Measurements from ENCODE around the gene ATP2C1. TPM values are rescaled to one million over a fixed set of nuclear protein-coding genes. Genes with fewer than 3 reads are reported as not detected.

Gene ATP2C1
- total and polyA plus RNA-seq, 10 donors = 11.9 to 59.7 (median 46.3) TPM

- no peak for TF ChIP-seq POLR2A (IDR thresholded peaks at IDR 0.05)
- no peak for TF ChIP-seq POLR2AphosphoS5 (IDR thresholded peaks at IDR 0.05)
- WGBS, 5 donors = 97 to 99% (median 97%) methylated on average over 5 of the region's 5 CpGs
- Histone ChIP-seq H3K4me1 (no peaks in the 10 kb centered on the region), H3K4me3 (no peak overlapping the region), H3K27ac (no peak overlapping the region), H3K9me3 (peaks cover 0 to 5% (median 0%) of the 10 kb centered on the region in 8 donors), H3K27me3 (replicated peaks in 1 of 7) (no peaks in the 10 kb centered on the region), H3K36me3 (peaks cover 0 to 97% (median 30%) of the 10 kb centered on the region in 6 donors)
- DNase-seq = no peak
- intact Hi-C loops (cut with DNase I; ENCODE audit: low total_unique reads) = no loop called here
Measured at GRCh38 chr3:130973406-130973805, 79.5 kb downstream of the ATP2C1 start.

DNA sequence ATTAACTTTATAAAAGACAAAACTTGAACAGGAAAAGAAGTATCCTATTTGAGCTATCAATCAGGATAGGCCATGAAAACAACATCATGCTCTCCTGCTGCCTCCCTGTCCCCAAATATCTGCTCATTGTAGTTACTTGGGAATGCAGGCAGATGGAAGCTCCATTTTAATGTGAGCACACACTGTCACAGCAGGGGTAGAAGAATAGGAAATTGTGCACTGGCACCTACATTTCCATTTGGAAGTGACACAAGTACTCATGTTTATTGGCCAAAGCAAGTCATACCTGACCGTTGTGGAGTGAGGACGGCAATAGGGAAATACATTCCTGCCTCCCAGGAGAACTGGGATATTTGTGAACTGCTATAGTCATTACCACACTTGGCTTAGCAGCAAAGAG lies 80.3 kb downstream of the ATP2C1 start:
- 92 to 99% (median 96%) methylated on average over 2 of the region's 2 CpGs for WGBS, 5 donors
- peaks cover 0 to 5% (median 0%) of the 10 kb centered on the region in 8 donors for H3K9me3 ChIP-seq
- H3K36me3 ChIP-seq = peaks cover 0 to 91% (median 24%) of the 10 kb centered on the region in 6 donors
- no peaks in the 10 kb centered on the region for H3K4me1 ChIP-seq
- no peak overlapping the region for H3K4me3 ChIP-seq
- no peak for DNase-seq
- intact Hi-C loops (cut with DNase I; ENCODE audit: low total_unique reads) = no loop called here
- H3K27me3 ChIP-seq (replicated peaks in 1 of 7) = no peaks in the 10 kb centered on the region
- TF ChIP-seq POLR2A (IDR thresholded peaks at IDR 0.05) (no peak), POLR2AphosphoS5 (IDR thresholded peaks at IDR 0.05) (no peak), CTCF (IDR thresholded peaks at IDR 0.05 in 8 of 11, conservative IDR thresholded peaks at IDR 0.05 in 3 of 11) (no peak)
- no peak overlapping the region for H3K27ac ChIP-seq

- no peaks in the 10 kb centered on the region for H3K27me3 ChIP-seq (replicated peaks in 1 of 7)
- H3K36me3 ChIP-seq = peaks cover 0 to 91% (median 23%) of the 10 kb centered on the region in 6 donors
- TF ChIP-seq POLR2AphosphoS5 (IDR thresholded peaks at IDR 0.05) = no peak
- TF ChIP-seq CTCF (IDR thresholded peaks at IDR 0.05 in 8 of 11, conservative IDR thresholded peaks at IDR 0.05 in 3 of 11) = no peak
- intact Hi-C loops (cut with DNase I; ENCODE audit: low total_unique reads) = no loop called here
- DNase-seq = no peak
- H3K9me3 ChIP-seq = peaks cover 0 to 5% (median 0%) of the 10 kb centered on the region in 8 donors
- no peak overlapping the region for H3K27ac ChIP-seq
- H3K4me1 ChIP-seq = no peaks in the 10 kb centered on the region
- H3K4me3 ChIP-seq = no peak overlapping the region
- WGBS, 5 donors = 94 to 99% (median 97%) methylated on average over 3 of the region's 3 CpGs
Measured at GRCh38 chr3:130975251-130975650, 81.4 kb downstream of the ATP2C1 start.

DNA sequence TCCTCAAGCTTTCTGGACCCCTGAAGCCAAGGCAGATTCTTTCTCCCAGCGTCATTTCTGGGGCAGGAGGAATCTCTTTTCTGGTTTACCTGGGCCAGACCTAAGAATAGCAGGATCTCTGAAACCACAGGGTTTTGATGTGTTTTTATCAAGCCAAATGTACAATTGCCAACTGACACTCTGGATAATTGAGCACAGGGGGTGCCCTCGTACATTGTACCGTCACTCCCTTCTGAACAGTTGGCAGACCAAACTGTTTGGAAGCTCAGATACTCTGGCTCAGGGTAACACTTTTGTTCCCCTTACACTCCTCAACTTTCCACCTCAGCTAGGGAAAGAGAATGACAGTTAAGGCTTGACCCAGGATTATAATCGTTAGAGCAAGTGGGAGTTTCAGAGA lies 82.8 kb downstream of the ATP2C1 start:
- H3K4me3 ChIP-seq = no peak overlapping the region
- intact Hi-C loops (cut with DNase I; ENCODE audit: low total_unique reads) = no loop called here
- WGBS, 5 donors = 81 to 97% (median 89%) methylated on average over 4 of the region's 4 CpGs
- no peaks in the 10 kb centered on the region for H3K27me3 ChIP-seq (replicated peaks in 1 of 7)
- H3K36me3 ChIP-seq = peaks cover 0 to 91% (median 15%) of the 10 kb centered on the region in 6 donors
- peaks cover 0 to 5% (median 0%) of the 10 kb centered on the region in 8 donors for H3K9me3 ChIP-seq
- TF ChIP-seq POLR2A (IDR thresholded peaks at IDR 0.05) (no peak), CTCF (IDR thresholded peaks at IDR 0.05 in 8 of 11, conservative IDR thresholded peaks at IDR 0.05 in 3 of 11) (no peak), POLR2AphosphoS5 (IDR thresholded peaks at IDR 0.05) (no peak)
- H3K4me1 ChIP-seq = no peaks in the 10 kb centered on the region
- H3K27ac ChIP-seq = no peak overlapping the region
- no peak for DNase-seq

- Histone ChIP-seq H3K36me3 (peaks cover 0 to 88% (median 14%) of the 10 kb centered on the region in 6 donors), H3K27me3 (replicated peaks in 1 of 7) (no peaks in the 10 kb centered on the region), H3K4me3 (no peak overlapping the region), H3K9me3 (no peaks in the 10 kb centered on the region), H3K27ac (no peak overlapping the region), H3K4me1 (no peaks in the 10 kb centered on the region)
- 96 to 98% (median 96%) methylated on average over 2 of the region's 2 CpGs for WGBS, 5 donors
- intact Hi-C loops (cut with DNase I; ENCODE audit: low total_unique reads) = no loop called here
- no peak for DNase-seq
- TF ChIP-seq POLR2AphosphoS5 (IDR thresholded peaks at IDR 0.05) (no peak), POLR2A (IDR thresholded peaks at IDR 0.05) (no peak), CTCF (IDR thresholded peaks at IDR 0.05 in 8 of 11, conservative IDR thresholded peaks at IDR 0.05 in 3 of 11) (no peak)
Measured at GRCh38 chr3:130979117-130979516, 85.2 kb downstream of the ATP2C1 start.
